BJ (cell line): ENCODE results near the gene GALNT17. TPM values are rescaled to one million over a fixed set of nuclear protein-coding genes. Genes with fewer than 3 reads are reported as not detected.

Source experiments
- CTCF ChIA-PET: fragments of 350-600 bp; formaldehyde crosslinking; extraction: SDS; loops from one replicate; lab custom pipeline; 2021; ENCODE audit warnings: antibody characterized with exemption, inconsistent platforms; lab: Yijun Ruan, JAX
- POLR2A ChIA-PET: fragments of 300-600 bp; sonication (Branson Sonifier 250); formaldehyde crosslinking; extraction: SDS; loops from one replicate; lab custom pipeline; 2021; ENCODE audit warnings: antibody characterized with exemption; lab: Charles Lee
- DNase-seq: peaks from one replicate; pipeline ENCODE4 v3.0.0-alpha.2; 2011; ENCODE audit warnings: low read depth
- H3K27me3 ChIP-seq: 2 replicates; pipeline ENCODE4 v1.6.0; 2011; ENCODE audit warnings: low read length; ENCODE audit not compliant: control insufficient read depth, insufficient read depth
- H3K36me3 ChIP-seq: 2 replicates; pipeline ENCODE4 v1.5.1; 2011; ENCODE audit warnings: low read length; ENCODE audit not compliant: control insufficient read depth, insufficient read depth
- H3K4me3 ChIP-seq: 2 replicates; pipeline ENCODE4 v1.5.1; 2011; ENCODE audit warnings: low read depth, mild to moderate bottlenecking, control low read depth, low read length
- CTCF ChIP-seq: IDR thresholded peaks from 2 replicates; pipeline ENCODE4 v1.5.1; 2011; ENCODE audit warnings: low read depth, mild to moderate bottlenecking, control low read depth, inconsistent platforms, low read length, moderate library complexity; ENCODE audit not compliant: insufficient read depth
- polyA plus RNA-seq: library from polyadenylated mRNA; depleted of rRNA; stranded (reverse); fragments of >200 nt; gene quantifications from 2 replicates; pipeline ENCODE4 v1.2.3, GENCODE V29; 2011

Gene GALNT17
- polyA plus RNA-seq, 1 experiment, result not detected

DNA sequence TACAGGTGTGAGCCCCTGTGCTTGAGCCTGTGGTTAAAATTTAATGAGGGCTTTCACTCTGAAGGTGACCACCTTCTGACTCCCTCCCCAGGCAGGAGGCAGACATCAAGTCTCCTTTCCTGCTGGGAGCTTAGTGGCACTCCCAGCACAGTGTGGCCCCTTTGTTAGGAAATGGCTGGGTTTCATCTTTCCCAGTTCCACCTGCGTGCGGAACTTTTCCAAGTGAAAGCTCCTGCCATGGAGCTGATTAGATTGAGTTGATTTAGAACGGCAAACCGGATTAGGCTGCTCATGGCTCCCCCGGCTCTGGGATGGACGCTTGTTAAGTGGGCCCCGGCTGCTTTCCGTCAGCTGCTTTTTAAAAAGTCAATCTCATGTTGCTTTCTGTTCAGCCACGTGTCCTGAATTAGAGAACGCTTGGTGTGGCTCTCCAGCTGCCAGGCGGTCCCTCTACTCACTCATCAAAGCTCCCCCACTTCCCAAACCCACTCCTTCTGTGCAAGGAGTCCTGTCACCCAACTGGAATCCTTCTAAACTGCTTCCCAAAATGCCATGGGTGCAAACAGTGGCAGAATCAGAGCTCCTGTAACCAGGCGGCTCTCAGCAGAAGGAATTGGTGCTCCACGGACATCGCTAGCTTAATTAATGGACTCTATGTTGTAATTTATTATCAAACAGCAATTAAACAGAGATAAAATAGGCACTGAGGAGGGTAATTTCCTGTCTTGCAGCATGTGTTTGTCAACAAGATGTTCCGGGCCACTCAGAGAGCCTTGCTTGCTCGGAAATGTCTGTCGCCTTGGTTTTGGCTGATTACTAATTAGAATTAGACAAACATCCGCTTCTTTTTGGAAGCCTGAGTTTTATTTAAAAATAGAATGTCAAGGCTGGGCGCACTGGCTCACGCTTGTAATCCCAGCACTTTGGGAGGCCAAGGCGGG, 551.2 kb downstream of the GALNT17 start:
- ChIA-PET CTCF (no interaction called here), POLR2A (no interaction called here)
- Histone ChIP-seq H3K27me3 (no peaks in the 10 kb centered on the region), H3K4me3 (no peak overlapping the region), H3K36me3 (no peaks in the 10 kb centered on the region)
- TF ChIP-seq CTCF, result no peak
- DNase-seq, result no peak

- DNase-seq, result no peak
- Histone ChIP-seq H3K36me3 (no peaks in the 10 kb centered on the region), H3K4me3 (no peak overlapping the region), H3K27me3 (no peaks in the 10 kb centered on the region)
- CTCF ChIA-PET, result no interaction called here
- POLR2A ChIA-PET, result no interaction called here
- no peak for TF ChIP-seq CTCF
These were observed 555.3 kb downstream of the GALNT17 start for GRCh38 chr7:71687286-71687685.

GRCh38 chr7:71687831-71688599, 556.1 kb downstream of the GALNT17 start:
- no peak for DNase-seq
- CTCF ChIA-PET, result no interaction called here

GRCh38 chr7:71691538-71691937, 559.6 kb downstream of the GALNT17 start:
- Histone ChIP-seq H3K4me3 (no peak overlapping the region), H3K27me3 (no peaks in the 10 kb centered on the region), H3K36me3 (no peaks in the 10 kb centered on the region)
- CTCF ChIA-PET, result no interaction called here
- no peak for TF ChIP-seq CTCF
- POLR2A ChIA-PET, result no interaction called here
- no peak for DNase-seq

More at GRCh38 chr7:71687831-71688599, 556.1 kb downstream of the GALNT17 start:
- no peaks in the 10 kb centered on the region for H3K27me3 ChIP-seq
- no peak overlapping the region for H3K4me3 ChIP-seq
- no peaks in the 10 kb centered on the region for H3K36me3 ChIP-seq
- POLR2A ChIA-PET, result no interaction called here
- no peak for TF ChIP-seq CTCF

GRCh38 chr7:71694665-71695064, 562.7 kb downstream of the GALNT17 start:
- Histone ChIP-seq H3K4me3 (no peak overlapping the region), H3K36me3 (no peaks in the 10 kb centered on the region), H3K27me3 (no peaks in the 10 kb centered on the region)
- CTCF ChIA-PET, result interaction anchor here (0.6 kb wide), 1 partner anchor 54 kb away, joined by 4 read pairs; no protein-coding TSS in a partner anchor
- POLR2A ChIA-PET, result no interaction called here
- no peak for DNase-seq
- TF ChIP-seq CTCF, result no peak
